Erythroblast (primary cell): ENCODE measurements around the gene TLK1.

Source experiments
- GATA1 ChIP-seq: IDR thresholded peaks from 2 replicates; pipeline ENCODE4 v1.6.1; 2011; ENCODE audit warnings: low read depth, mild to moderate bottlenecking, control low read depth, low read length, moderate library complexity
- POLR2A ChIP-seq: IDR thresholded peaks from 2 replicates; pipeline ENCODE4 v1.6.1; 2011; ENCODE audit warnings: mild to moderate bottlenecking, low read length

GRCh38 chr2:171169839-171170238 lies 9.1 kb upstream of the TLK1 start:
- TF ChIP-seq POLR2A = no peak
- TF ChIP-seq GATA1 = no peak
